Fibroblast of lung (primary cell): Measurements from ENCODE around the gene FRMD4A.

Experiments used
- EZH2 ChIP-seq: IDR thresholded peaks from 2 replicates; pipeline ENCODE4 v1.5.1; 2012; ENCODE audit warnings: low read length, control low read depth, mild to moderate bottlenecking; ENCODE audit errors: missing control alignments
- TF ChIP-seq, protein P1 (sequence below), 2 donors: IDR thresholded peaks in 1 of 2; conservative IDR thresholded peaks in 1 of 2; 1 replicate in 1 of 2; 2 replicates in 1 of 2; pipeline ENCODE4 v1.5.1; 2011 to 2012; ENCODE audit warnings: low read length in 2 of 2, control low read depth in 1 of 2, inconsistent platforms in 1 of 2, low read depth in 1 of 2, mild to moderate bottlenecking in 1 of 2

- TF ChIP-seq, protein P1, sequence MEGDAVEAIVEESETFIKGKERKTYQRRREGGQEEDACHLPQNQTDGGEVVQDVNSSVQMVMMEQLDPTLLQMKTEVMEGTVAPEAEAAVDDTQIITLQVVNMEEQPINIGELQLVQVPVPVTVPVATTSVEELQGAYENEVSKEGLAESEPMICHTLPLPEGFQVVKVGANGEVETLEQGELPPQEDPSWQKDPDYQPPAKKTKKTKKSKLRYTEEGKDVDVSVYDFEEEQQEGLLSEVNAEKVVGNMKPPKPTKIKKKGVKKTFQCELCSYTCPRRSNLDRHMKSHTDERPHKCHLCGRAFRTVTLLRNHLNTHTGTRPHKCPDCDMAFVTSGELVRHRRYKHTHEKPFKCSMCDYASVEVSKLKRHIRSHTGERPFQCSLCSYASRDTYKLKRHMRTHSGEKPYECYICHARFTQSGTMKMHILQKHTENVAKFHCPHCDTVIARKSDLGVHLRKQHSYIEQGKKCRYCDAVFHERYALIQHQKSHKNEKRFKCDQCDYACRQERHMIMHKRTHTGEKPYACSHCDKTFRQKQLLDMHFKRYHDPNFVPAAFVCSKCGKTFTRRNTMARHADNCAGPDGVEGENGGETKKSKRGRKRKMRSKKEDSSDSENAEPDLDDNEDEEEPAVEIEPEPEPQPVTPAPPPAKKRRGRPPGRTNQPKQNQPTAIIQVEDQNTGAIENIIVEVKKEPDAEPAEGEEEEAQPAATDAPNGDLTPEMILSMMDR (conservative IDR thresholded peaks at IDR 0.05 in 1 of 2, IDR thresholded peaks at IDR 0.05 in 1 of 2; ENCODE audit: low read depth in 1 of 2, low read length in 2 of 2) = no peak
- no peak for TF ChIP-seq EZH2
These were observed 526.9 kb downstream of the FRMD4A start for GRCh38 chr10:13803566-13804554.
